ENCODE results near the gene LKAAEAR1.
"Not testable (repeated sequence)": the region's sequence is repeated elsewhere in the genome, so short reads cannot be mapped to it uniquely, and the experiment has no call there.

The LKAAEAR1 gene, protein sequence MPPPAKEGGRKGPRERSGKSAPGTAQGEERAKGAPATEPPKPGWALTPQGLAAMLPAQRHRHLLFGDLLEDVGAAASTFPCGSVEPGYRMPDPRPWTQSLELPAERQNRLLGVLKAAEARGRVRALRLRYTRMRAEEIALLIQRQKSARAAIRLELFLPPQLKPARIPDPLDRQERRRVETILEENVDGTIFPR
- 0 reads per million in 4 experiments for total RNA-seq

DNA sequence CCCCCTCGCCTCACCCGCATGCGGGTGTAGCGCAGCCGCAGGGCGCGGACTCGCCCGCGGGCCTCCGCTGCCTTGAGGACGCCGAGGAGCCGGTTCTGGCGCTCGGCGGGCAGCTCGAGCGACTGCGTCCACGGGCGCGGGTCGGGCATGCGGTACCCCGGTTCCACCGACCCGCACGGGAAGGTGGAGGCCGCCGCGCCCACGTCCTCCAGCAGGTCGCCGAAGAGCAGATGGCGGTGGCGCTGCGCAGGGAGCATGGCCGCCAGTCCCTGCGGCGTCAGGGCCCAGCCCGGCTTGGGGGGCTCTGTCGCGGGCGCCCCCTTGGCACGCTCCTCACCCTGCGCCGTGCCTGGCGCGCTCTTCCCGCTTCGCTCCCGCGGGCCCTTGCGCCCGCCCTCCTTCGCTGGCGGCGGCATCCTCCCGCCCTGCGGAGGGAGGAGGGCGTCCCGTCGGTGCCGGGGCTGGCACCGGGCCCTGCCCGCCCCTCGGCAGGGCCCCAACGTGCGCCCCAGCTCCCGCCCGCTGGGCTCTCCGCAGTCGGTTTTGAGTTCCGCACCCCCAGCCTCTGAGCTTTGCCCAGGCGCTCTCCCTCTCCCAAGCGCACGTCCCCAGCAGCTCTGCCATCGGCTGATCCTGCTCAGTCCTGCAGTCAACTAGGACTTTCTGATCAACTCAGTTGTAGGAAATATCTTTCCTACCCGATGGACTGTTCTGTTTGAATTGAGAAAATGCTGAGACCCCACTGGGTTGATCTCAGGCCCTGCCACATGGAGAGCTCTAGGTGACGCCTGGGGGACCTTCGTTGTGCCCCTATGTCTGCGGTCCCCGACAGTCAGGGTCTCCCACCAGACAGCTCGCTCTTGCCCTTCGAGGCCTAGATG, at the start of gene LKAAEAR1:
TSS of gene LKAAEAR1 (minus strand) at position 595 of the 881 bp plus-strand sequence. CDS start at position 416, 179 bp downstream.
- DNase-seq: no peak

DNA sequence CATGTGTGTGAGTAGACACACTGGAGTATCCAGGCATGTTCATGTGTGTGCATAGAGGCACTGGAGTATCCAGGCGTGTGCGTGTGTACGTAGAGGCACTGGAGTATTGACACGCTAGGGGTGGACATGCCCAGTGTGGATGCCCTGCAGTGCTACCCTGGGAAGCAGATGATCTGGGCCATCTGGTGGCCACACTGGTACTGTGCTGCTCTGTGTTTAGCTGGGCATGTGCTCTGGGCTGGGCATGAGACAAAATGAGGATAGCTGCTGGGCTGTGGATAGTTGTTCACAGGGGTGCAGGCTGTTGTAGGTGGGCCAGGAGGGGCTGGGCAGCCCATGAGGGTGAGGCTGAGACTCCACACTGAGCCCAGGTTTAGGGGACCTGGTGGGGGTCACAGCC, 47.2 kb upstream of the LKAAEAR1 start:
- DNase-seq: no peak

DNA sequence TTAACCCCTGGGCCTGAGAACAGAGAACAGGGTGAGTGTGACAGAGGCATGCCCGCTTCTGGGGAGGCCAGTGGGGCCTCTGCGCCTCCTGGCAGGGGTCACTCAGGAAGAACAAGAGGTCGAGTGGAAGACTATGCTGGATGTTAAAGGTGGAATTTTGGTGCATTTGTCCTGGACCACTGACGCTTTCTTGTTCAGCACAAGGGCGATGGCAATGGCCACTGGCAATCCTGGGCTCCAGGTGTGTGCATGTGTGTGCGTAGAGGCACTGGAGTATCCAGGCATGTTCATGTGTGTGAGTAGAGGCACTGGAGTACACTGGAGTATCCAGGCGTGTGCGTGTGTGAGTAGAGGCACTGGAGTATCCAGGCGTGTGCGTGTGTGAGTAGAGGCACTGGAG, 46.7 kb upstream of the LKAAEAR1 start:
- DNase-seq: no peak

DNA sequence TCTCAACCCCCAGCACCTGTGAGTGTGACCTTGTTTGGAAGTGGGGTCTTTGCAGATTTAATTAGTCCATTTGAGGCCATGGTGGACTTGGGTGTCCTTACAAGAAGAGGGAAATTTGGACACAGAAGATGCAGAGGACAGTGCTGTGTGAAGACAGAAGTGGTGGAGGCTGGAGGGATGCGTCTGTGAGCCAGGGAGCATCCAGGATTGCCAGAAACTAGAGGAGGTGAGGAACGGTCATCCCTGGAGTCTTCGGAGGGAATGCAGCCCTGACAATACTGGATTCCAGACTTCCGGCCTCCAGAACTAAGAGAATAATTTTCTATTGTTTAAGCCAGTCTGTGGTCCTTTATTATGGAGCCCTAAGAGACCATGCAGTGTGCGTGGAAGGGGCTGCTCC, 46.1 kb upstream of the LKAAEAR1 start:
- DNase-seq: no peak

DNA sequence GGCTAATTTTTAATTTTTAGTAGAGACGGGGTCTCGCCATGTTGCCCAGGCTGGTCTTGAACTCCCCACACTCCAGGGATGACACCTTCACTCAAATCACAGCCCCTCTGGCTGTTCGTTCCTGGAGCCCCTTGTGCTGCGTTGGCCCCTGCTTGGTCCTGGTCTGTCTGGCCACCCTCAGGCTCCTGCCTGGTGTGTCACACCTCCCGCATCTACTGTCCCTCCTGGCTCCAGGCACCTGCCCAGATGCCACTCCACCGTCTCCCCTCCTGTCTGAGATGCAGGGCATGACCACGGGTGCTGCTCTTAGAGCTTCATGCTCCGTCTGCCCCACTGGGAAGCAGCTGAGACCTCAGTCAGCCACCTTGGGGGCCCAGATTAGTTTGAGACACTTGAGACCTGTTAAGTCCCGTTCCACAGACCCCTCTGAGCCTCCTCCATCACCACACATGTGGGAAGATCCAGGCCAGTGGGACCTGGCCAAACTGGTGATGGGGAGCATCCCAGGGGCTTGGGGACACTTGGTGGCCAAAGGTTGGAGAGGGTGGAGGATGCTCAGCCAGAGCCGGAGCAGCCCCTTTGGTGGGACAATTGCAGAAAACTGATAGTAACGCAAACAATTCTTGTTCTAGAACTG, 45.1 kb upstream of the LKAAEAR1 start:
- no peak for DNase-seq

DNA sequence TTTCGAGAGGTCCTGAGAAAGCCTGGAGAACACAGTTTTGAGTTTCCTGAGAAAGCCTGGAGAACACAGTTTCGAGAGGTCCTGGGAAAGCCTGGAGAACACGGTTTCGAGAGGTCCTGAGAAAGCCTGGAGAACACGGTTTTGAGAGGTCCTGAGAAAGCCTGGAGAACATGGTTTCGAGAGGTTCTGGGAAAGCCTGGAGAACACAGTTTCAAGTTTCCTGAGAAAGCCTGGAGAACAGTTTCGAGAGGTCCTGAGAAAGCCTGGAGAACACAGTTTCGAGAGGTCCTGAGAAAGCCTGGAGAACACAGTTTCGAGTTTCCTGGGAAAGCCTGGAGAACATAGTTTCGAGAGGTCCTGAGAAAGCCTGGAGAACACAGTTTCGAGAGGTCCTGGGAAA, 39.3 kb upstream of the LKAAEAR1 start:
- DNase-seq: not testable (repeated sequence)

DNA sequence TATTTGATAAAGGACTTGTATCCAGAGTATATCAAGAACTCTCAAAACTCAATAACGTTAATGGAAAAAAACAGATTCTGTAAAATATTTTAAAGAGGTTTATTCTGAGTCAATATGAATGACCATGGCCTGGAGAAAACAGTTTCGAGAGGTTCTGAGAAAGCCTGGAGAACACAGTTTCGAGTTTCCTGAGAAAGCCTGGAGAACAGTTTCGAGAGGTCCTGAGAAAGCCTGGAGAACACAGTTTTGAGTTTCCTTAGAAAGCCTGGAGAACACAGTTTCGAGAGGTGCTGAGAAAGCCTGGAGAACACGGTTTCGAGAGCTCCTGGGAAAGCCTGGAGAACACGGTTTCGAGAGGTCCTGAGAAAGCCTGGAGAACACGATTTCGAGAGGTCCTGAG, 38.7 kb upstream of the LKAAEAR1 start:
- DNase-seq: not testable (repeated sequence)

DNA sequence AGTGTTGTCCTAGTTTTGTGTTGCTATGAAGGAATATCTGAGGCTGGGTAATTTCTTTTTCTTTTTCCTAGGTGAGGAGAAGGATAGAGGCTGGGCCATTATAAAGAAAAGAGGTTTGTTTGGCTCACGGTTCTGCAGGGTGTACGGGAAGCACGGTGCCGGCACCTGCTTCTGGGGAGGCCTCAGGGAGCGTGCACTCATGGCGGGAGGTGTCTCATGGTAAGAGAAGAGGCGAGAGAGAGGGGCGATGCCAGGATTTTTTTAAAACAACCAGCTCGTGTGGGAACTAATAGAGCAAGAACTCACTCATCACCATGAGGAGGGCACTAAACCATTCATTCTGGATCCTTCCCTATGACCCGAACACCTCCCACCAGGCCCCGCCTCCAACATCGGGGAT, 37.4 kb upstream of the LKAAEAR1 start:
- no peak for DNase-seq

DNA sequence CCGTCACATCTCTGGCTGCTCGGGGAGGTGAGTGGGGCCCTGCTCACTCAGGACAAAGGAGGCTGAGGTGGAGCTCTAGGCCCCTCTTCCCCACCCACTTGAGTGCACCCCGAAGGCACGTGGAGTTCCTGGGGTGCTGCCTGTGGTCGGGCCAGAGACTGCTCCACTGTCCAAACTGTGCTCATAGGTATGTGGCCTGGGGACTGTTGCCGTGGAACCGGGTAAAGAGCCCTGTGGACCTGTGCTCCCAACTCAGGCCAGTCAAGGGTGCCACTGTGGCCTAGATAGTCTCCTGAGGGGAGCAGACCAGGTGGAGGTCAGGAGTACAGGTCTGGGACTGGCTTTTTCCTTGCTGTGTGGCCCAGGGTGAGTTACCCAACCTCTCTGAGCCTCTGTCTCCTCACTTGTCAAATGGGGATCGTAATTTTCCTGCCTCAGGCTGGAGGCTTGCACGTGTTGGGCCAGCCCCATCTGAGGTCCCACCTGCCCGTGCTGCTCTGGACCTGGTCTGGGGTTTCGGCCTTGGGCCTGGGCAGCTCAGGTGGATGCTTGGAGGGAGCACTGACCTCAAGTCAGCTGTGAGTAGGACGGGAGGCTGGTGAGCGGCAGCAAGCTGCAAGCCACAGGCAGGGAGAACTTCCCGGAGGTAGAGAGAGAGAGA, 35.6 kb upstream of the LKAAEAR1 start:
- no peak for DNase-seq

DNA sequence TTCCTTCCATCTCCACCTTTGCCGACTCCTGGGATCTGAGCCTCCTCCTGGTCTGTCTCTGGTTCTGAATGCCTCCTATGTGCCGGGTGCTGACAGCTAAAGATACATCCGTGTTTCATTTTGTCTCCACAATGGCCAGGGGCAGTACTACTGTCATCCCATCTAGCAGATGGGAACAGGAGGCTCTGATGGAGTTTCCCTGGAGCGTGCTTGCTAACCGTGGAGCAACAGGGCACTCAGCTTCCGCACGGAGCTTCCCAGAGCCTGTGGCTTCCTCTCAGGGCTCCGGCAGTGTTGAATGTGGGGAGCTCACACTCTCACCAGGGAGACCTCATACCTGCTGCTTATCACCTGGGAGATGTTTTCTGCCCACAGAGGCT, 35.1 kb upstream of the LKAAEAR1 start:
- DNase-seq: no peak

DNA sequence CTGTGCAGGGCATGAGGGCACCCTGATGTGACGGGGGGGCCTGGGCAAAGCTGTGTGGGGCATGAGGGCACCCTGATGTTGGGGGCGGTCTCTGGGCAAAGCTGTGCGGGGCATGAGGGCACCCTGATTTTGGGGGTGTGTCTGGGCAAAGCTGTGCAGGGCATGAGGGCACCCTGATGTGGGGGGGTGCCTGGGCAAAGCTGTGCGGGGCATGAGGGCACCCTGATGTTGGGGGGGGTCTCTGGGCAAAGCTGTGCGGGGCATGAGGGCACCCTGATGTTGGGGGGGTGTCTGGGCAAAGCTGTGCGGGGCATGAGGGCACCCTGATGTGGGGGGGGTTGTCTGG, 33.2 kb upstream of the LKAAEAR1 start:
- not testable (repeated sequence) for DNase-seq

DNA sequence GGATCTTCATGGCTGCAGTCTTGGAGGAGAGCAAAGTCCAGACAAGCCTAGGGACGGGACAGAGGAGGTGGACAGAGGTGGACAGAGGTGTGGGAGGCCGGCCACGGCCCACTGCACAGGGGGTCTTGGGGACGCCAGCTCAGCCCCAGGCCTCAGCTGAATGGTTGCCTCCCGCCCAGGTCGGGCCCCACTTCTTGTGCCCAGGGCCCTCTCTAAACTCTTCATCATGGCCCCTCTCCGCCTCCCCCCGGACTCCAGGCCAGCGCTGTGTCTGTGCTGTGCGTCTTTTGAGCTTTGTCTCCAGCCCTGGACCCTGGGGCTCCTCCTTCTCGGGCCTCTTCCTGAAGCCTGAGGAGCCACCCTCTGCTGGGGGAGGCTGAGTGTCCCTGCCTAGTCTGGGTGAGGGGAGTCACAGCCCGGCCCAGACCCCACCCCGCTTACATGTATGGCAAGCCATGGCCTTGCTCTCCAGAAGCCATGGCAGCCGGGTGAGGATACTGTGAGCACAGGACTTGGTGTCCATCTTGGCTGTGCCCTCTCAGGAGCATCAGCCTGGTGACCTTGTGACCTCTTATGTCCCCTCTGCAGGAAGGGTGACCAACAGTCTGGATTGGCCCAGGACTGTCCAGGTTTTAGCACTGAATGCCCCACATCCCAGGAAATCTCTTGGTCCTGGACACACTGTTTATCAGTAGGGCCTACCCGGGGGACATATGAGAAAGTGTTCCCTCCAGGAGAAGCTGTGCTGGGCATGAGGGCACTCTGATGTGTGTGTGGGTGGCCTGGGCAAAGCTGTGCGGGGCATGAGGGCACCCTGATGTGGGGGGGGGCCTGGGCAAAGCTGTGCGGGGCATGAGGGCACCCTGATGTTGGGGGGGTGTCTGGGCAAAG, 32.6 kb upstream of the LKAAEAR1 start:
- no peak for DNase-seq

DNA sequence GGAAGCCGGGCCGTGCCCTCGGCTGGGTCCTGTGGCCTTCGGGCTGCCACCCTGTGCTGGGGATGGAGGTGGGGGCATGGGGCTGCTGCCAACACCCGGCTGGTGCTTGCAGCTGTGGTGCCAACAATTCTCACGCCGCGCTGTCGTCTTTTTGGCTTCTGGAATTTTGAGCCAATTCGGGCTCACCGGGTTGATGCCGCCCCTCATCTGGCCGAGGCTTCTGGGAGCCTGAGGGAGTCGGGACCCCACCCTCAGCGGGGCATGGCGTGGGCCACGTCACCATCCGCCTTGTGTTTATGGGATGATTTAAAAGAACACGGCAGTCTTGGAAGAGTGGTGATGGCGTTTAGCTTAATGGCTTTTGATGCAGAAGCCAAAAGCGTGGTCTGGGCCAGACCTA, 31.8 kb upstream of the LKAAEAR1 start:
- DNase-seq: no peak

DNA sequence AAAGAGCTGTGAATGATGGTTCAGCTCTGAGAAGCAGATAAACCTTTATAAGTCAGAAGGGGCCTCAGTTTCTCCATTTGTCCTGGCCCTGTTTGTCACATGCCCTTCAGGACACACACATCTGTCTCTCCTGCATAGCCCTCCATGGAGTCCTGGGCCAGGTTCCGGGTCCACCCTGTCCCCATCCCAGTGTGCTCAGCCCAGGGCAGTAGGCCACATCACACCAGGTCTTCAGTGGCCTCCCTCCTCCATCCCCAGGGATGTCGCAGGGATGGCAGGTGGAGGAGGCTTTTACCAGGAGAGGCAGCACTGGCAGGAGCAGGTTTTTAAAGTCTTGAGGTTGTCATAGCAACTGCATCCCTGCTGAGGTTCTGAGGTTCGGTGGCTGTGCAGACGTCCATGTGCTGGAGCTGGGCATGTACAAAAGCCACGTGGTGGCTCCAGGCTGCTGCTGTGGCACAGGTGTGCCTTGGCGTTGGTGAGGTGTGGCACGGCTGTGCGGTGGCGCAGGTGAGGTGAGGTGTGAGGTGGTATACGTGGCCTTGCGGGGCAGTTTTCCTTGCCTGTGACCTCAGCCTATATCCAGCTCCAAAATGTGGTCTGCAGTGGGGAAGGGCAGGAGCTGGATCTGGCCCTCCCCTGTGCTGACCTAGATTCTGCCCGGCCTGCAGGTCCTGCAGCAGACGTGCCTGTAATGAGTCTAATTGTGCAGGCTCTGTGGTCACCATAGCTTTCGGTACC, 31.1 kb upstream of the LKAAEAR1 start:
- DNase-seq: no peak

DNA sequence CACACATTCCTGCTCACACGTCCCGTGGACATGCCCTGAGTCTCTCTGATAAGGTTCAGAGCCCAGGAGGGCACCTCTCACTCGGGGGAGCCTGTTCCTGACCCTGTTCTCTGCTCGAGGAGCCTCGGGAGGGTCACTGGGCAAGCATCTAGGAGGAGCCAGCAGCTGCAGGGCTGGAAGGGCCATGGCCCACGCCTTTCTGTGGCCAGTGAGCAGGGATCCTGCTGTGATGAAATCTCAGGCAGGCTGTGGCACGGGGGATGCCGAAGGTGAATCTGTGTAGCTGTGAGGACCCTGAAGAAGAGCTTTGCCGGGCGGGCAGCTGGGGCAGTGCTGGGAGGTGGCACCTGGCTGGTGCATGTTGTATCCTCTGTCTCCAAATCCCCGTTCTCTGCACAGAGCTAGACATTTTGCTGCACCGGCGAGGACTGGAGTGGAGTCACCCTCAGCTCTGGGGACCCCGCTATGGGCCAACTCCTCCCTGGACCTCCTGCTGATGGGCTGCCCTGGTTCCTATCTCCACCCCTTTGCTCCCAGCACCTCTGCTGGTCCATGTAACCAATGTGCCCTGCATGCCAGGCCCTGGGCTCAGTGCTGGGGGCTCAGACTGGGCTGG, 30.3 kb upstream of the LKAAEAR1 start:
- no peak for DNase-seq

DNA sequence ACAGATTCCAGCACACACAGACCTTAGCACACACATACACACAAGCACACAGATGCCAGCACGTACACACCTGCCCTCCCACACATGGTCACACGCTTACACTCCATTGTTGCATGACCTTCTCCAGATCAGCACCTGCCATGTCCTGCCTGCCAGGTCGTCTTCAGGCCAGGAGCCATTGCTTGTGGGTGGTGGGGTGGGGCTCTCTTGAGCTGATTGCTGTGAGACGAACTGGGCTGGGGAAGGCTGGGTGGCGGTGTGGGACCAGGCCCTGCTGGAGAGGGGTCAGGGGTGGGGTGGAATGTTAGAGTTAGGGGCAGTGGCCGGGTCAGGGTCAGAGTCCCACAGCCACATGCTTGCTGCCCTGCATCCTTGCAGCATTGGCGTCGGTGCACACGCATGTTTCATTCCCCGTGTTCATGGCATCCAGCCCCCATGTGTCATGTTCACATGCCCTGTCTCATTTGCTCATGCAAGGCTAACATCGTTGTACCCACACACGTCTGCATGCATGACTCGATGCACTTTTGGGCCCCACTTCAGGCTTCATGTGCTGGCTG, 29.7 kb upstream of the LKAAEAR1 start:
- no peak for DNase-seq

DNA sequence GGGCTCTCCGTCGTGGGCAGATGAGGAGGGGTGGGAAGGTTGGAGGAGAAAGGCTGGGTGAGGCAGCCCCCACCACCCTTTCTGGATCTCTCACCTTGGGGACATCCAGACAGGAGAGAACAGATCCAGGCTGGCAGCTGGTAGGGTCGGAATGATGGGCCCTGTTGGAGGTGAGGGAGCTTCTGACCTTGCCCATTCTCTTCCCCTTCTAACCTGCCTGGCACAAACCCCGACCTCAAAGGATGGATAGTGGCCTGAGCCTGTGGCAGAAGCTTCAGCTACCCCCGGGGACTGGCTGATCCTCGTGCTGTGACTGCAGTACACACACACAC, 29.2 kb upstream of the LKAAEAR1 start:
- no peak for DNase-seq

DNA sequence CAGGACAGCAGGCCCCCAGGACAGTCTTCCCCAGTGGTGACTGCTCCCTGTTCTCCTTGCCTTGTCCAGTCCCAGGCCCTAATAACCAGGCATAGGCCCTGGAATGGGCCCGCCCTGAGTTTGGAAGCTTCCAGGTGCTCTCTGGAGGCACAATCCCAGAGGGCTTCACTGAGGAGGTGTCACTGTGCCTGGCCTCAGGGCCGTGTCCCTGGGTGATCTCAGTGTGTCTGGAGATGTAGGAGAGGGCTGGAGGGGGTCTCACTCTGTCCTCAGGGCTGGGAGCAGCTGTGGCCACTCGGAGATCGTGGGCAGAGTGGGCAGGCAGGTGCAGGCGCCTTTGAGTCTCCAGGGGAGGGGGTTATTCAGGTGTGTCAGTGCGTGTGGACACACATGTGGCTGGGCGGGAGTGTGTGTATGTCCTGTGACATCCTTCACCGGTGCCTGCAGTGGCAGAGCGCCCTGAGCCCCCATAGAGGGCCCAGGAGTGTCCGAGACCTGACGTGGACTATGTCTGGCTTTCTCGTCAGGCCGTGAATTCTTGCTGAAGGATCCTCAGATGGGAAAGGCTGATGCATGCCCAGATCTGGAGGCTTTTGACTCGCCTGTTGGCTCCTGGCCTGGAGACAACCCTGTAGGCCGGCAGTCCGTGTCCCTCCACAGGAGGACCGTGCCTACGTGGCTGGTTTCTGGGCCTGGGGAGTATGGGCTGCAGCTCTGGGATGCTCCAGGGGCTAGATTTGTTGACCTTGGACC, 28.7 kb upstream of the LKAAEAR1 start:
- DNase-seq: no peak

DNA sequence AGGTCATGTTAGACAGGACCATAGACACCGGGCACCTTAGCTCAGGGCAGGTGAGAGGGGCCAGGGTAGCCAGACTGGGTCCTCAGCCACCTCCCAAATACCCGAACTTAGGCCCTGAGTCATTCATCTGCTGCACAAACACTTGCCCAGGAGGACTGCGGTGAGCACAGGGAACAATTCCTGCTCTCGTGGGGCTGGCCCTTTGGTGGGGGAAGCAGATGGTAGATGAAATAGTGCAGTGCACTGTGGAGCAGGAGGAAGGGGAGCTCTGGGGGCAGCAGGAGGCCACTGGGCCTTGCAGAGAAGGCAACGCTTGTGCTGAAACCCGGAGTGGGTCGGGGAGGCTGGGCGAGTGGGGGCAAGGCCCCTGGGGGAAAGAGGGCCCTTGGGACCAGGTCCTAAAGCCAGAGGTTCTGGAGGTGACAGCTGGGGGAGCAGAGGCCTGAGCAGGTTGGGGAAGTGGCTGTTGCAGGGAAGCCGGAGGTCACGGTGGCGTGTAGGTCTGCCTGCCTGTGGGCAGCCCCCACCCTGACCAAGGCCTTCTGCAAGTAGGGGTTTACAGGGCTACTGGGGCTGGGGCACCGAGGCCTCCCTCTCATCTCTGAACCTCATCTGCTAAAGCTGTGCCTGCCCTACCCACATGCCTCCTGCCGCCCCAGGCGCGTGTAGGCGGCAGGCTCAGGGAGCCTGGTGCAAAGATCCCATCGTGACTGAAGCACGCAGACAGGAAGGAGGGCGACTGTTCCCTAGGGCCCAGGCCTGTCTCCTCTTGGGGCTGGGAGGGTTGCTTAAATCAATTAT, 27.8 kb upstream of the LKAAEAR1 start:
- DNase-seq: no peak
